ENCODE data around the gene CES2.
"Not testable (repeated sequence)": the region's sequence is repeated elsewhere in the genome, so short reads cannot be mapped to it uniquely, and the experiment has no call there.

Gene CES2

DNA sequence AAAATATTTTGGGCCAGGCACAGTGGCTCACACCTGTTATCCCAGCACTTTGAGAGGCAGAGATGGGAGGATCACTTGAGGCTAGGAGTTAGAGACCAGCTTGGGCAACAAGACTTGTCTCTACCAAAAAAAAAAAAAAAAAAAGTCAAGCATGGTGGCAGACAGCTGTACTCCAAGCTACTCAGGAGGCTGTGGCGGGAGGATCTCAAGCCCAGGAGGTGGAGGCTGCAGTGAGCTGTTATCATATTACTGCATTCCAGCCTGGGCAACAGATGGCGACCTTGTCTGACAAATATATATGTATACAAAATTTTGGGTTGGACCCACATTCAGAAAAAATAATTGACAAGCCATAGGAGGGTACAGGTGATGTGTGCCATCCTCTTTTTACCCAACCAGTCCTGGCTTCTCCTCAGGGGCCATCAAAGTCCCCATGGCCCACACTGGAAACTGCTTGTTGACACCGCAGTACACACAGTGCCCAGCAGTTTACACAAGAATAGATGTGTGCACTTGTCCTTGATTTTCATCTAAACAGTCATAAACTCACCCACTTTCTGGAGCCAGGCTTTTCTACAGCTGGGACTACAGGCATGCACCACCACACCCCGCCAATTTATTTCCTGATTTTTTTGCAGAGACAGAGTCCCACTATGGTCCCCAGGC lies 1.7 kb downstream of the CES2 start:
- no peak for ATAC-seq (replicated peaks; ENCODE audit: extremely low read depth, poor library complexity, severe bottlenecking)
- Mint-ChIP-seq H3K27ac (ENCODE audit: low read depth) (peak overlapping the region; percentile 71), H3K4me1 (peaks cover 56% of the 10 kb centered on the region), H3K36me3 (ENCODE audit: insufficient read depth) (peaks cover 28% of the 10 kb centered on the region), H3K27me3 (no peaks in the 10 kb centered on the region), H3K9me3 (no peaks in the 10 kb centered on the region), H3K4me3 (no peak overlapping the region)
- no peak for DNase-seq (ENCODE audit: low spot score in 2 of 2)

GRCh38 chr16:66937725-66938337 lies 2.5 kb downstream of the CES2 start:
- no peak overlapping the region for H3K4me3 Mint-ChIP-seq
- DNase-seq (ENCODE audit: low spot score in 2 of 2), result no peak

GRCh38 chr16:66939366-66939765 lies 4.0 kb downstream of the CES2 start:
- H3K9me3 Mint-ChIP-seq, result no peaks in the 10 kb centered on the region
- H3K4me1 Mint-ChIP-seq, result peaks cover 33% of the 10 kb centered on the region
- no peak overlapping the region for H3K27ac Mint-ChIP-seq (ENCODE audit: low read depth)
- no peaks in the 10 kb centered on the region for H3K27me3 Mint-ChIP-seq
- H3K4me3 Mint-ChIP-seq, result no peak overlapping the region
- H3K36me3 Mint-ChIP-seq (ENCODE audit: insufficient read depth), result peaks cover 13% of the 10 kb centered on the region
- ATAC-seq (replicated peaks; ENCODE audit: extremely low read depth, poor library complexity, severe bottlenecking), result no peak
- no peak for DNase-seq (ENCODE audit: low spot score in 2 of 2)

More at GRCh38 chr16:66937725-66938337, 2.5 kb downstream of the CES2 start:
- no peak for ATAC-seq (replicated peaks; ENCODE audit: extremely low read depth, poor library complexity, severe bottlenecking)
- no peaks in the 10 kb centered on the region for H3K27me3 Mint-ChIP-seq
- H3K9me3 Mint-ChIP-seq, result no peaks in the 10 kb centered on the region
- H3K4me1 Mint-ChIP-seq, result peaks cover 48% of the 10 kb centered on the region
- H3K27ac Mint-ChIP-seq (ENCODE audit: low read depth), result no peak overlapping the region
- peaks cover 25% of the 10 kb centered on the region for H3K36me3 Mint-ChIP-seq (ENCODE audit: insufficient read depth)

DNA sequence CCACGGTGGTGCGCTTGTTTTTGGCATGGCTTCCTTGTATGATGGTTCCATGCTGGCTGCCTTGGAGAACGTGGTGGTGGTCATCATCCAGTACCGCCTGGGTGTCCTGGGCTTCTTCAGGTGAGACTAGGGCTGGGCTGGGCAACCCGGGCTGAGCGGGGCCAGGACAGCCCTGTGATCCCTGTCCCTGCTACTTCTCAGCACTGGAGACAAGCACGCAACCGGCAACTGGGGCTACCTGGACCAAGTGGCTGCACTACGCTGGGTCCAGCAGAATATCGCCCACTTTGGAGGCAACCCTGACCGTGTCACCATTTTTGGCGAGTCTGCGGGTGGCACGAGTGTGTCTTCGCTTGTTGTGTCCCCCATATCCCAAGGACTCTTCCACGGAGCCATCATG lies 4.9 kb downstream of the CES2 start:
- no peak for DNase-seq (ENCODE audit: low spot score in 2 of 2)
- peaks cover 26% of the 10 kb centered on the region for H3K4me1 Mint-ChIP-seq
- no peaks in the 10 kb centered on the region for H3K9me3 Mint-ChIP-seq
- no peaks in the 10 kb centered on the region for H3K27me3 Mint-ChIP-seq
- H3K4me3 Mint-ChIP-seq, result no peak overlapping the region
- peaks cover 11% of the 10 kb centered on the region for H3K36me3 Mint-ChIP-seq (ENCODE audit: insufficient read depth)
- H3K27ac Mint-ChIP-seq (ENCODE audit: low read depth), result no peak overlapping the region
- ATAC-seq (replicated peaks; ENCODE audit: extremely low read depth, poor library complexity, severe bottlenecking), result no peak

DNA sequence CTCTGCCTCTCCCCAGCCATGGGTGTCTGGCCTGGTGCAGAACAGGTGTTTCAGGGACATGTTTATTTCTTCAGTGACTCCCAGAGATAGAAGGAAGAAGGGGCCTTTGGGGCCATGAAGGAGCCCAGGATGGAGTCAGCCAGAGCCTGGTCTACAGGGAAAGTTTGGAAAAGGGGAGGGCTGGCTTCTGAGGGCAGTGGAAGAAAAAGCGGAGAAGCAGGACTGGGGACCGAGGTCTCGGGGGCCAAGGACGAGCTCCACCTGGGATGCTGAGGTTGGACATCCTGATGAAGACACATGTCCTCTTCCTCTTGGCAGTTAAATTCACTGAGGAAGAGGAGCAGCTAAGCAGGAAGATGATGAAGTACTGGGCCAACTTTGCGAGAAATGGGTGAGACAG lies 7.7 kb downstream of the CES2 start:
- Mint-ChIP-seq H3K4me1 (peaks cover 14% of the 10 kb centered on the region), H3K27me3 (no peaks in the 10 kb centered on the region), H3K9me3 (no peaks in the 10 kb centered on the region), H3K36me3 (ENCODE audit: insufficient read depth) (peaks cover 9% of the 10 kb centered on the region), H3K4me3 (no peak overlapping the region), H3K27ac (ENCODE audit: low read depth) (no peak overlapping the region)
- DNase-seq (ENCODE audit: low spot score in 2 of 2), result no peak
- ATAC-seq (replicated peaks; ENCODE audit: extremely low read depth, poor library complexity, severe bottlenecking), result no peak

- Mint-ChIP-seq H3K27ac (ENCODE audit: low read depth) (no peak overlapping the region), H3K4me1 (peaks cover 19% of the 10 kb centered on the region), H3K4me3 (no peak overlapping the region), H3K27me3 (peaks cover 5% of the 10 kb centered on the region), H3K36me3 (ENCODE audit: insufficient read depth) (peaks cover 12% of the 10 kb centered on the region), H3K9me3 (no peaks in the 10 kb centered on the region)
- ATAC-seq (replicated peaks; ENCODE audit: extremely low read depth, poor library complexity, severe bottlenecking) (no peak), DNase-seq (ENCODE audit: low spot score in 2 of 2) (no peak)
These were observed 8.2 kb downstream of the CES2 start for GRCh38 chr16:66943426-66944053.

DNA sequence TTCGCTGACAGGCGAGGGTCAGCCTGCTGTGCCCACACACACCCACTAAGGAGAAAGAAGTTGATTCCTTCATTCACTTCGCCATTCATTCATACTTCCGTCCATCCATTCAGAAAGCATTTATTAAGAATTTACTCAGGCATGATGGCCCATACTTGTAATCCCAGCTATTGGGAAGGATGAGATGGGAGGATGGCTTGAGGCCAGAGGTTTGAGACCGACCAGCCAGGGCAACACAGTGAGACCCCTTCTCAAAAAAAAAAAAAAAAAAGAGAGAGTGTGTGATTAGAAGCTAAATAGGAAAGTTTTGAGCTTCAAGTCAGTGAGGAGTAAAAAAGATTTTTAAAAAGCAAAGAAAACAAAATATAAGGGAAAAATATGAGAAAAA lies 8.7 kb downstream of the CES2 start:
- Mint-ChIP-seq H3K9me3 (no peaks in the 10 kb centered on the region), H3K27me3 (peaks cover 10% of the 10 kb centered on the region), H3K27ac (ENCODE audit: low read depth) (no peak overlapping the region), H3K4me1 (peaks cover 23% of the 10 kb centered on the region), H3K4me3 (no peak overlapping the region), H3K36me3 (ENCODE audit: insufficient read depth) (peaks cover 11% of the 10 kb centered on the region)
- ATAC-seq (replicated peaks; ENCODE audit: extremely low read depth, poor library complexity, severe bottlenecking) (no peak), DNase-seq (ENCODE audit: low spot score in 2 of 2) (no peak)

- DNase-seq (ENCODE audit: low spot score in 2 of 2); H3K4me3 Mint-ChIP-seq; H3K9me3 Mint-ChIP-seq; H3K27ac Mint-ChIP-seq (ENCODE audit: low read depth); ATAC-seq (replicated peaks; ENCODE audit: extremely low read depth, poor library complexity, severe bottlenecking): not testable (repeated sequence)
- H3K36me3 Mint-ChIP-seq (ENCODE audit: insufficient read depth), result peaks cover 11% of the 10 kb centered on the region
- H3K27me3 Mint-ChIP-seq, result peaks cover 19% of the 10 kb centered on the region
- H3K4me1 Mint-ChIP-seq, result peaks cover 23% of the 10 kb centered on the region
These were observed 9.7 kb downstream of the CES2 start for GRCh38 chr16:66944971-66945370.

GRCh38 chr16:66945939-66946338 lies 10.6 kb downstream of the CES2 start:
- Mint-ChIP-seq H3K27ac (ENCODE audit: low read depth) (no peak overlapping the region), H3K4me3 (no peak overlapping the region), H3K36me3 (ENCODE audit: insufficient read depth) (peaks cover 9% of the 10 kb centered on the region), H3K27me3 (peaks cover 29% of the 10 kb centered on the region), H3K4me1 (peaks cover 23% of the 10 kb centered on the region), H3K9me3 (no peaks in the 10 kb centered on the region)
- DNase-seq (ENCODE audit: low spot score in 2 of 2), result no peak
- no peak for ATAC-seq (replicated peaks; ENCODE audit: extremely low read depth, poor library complexity, severe bottlenecking)

- Mint-ChIP-seq H3K4me1 (peaks cover 23% of the 10 kb centered on the region), H3K36me3 (ENCODE audit: insufficient read depth) (peaks cover 6% of the 10 kb centered on the region), H3K27ac (ENCODE audit: low read depth) (no peak overlapping the region), H3K4me3 (no peak overlapping the region), H3K27me3 (peaks cover 35% of the 10 kb centered on the region), H3K9me3 (no peaks in the 10 kb centered on the region)
- no peak for ATAC-seq (replicated peaks; ENCODE audit: extremely low read depth, poor library complexity, severe bottlenecking)
- no peak for DNase-seq (ENCODE audit: low spot score in 2 of 2)
These were observed 11.2 kb downstream of the CES2 start for GRCh38 chr16:66946541-66946940.

- DNase-seq (ENCODE audit: low spot score in 2 of 2), result no peak
- H3K27ac Mint-ChIP-seq (ENCODE audit: low read depth), result no peak overlapping the region
- H3K4me1 Mint-ChIP-seq, result peaks cover 23% of the 10 kb centered on the region
- ATAC-seq (replicated peaks; ENCODE audit: extremely low read depth, poor library complexity, severe bottlenecking), result no peak
- H3K27me3 Mint-ChIP-seq, result peaks cover 39% of the 10 kb centered on the region
- H3K9me3 Mint-ChIP-seq, result no peaks in the 10 kb centered on the region
- peaks cover 4% of the 10 kb centered on the region for H3K36me3 Mint-ChIP-seq (ENCODE audit: insufficient read depth)
- H3K4me3 Mint-ChIP-seq, result peak overlapping the region; percentile 81
These were observed 11.6 kb downstream of the CES2 start for GRCh38 chr16:66946974-66947301.

DNA sequence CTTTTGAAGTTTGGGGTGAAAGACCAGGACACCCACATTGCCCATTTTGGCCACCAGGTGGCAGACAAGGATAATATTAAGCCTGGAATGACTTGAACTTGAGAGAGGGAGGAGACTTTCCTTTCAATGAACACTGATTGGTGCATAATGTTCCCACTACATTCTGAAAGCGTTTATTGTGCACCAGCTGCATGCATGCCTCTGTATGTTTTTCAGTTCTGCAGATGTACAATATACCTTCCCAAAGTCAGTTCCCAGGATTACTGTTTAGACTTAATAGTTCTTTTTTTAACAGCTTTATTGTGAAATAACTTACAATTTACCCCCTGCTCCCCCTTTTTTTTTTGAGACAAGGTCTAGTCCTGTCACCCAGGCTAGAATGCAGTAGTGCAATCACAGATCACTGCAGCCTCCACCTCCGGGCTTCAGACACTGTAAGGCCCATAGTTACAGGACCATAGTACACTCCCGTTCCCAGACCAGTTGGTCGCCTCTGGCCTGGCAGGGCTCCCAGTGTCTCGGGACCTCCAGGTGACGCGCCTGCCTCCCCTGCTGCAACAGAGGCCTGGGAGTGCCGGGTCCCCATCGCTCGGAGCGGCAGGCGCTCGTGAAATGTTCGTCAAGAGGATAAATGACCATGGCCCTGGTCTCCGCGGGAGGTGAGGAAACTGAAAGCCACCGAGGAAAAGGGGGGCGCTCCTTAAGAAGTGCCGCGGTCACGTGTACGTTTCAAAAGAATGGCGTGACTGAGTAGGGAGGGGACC lies 12.2 kb downstream of the CES2 start:
- DNase-seq (ENCODE audit: low spot score in 2 of 2), result peak; percentile 70 to 73
- H3K27ac Mint-ChIP-seq (ENCODE audit: low read depth), result no peak overlapping the region
- H3K9me3 Mint-ChIP-seq, result no peaks in the 10 kb centered on the region
- H3K4me1 Mint-ChIP-seq, result peaks cover 23% of the 10 kb centered on the region
- ATAC-seq (replicated peaks; ENCODE audit: extremely low read depth, poor library complexity, severe bottlenecking), result peak; percentile 90
- H3K4me3 Mint-ChIP-seq, result peak overlapping the region; percentile 81
- peaks cover 43% of the 10 kb centered on the region for H3K27me3 Mint-ChIP-seq
- peaks cover 4% of the 10 kb centered on the region for H3K36me3 Mint-ChIP-seq (ENCODE audit: insufficient read depth)
